HepG2 (cell line): ENCODE data around the gene CPNE4.

ENCODE experiments used
- ETV6 ChIP-seq: sonication (generic); formaldehyde crosslinking; conservative IDR thresholded peaks from 2 replicates; pipeline ENCODE4 v1.4.0; 2020; ENCODE audit warnings: missing genetic modification reagents
- POLR2A ChIP-seq, 2 experiments: IDR thresholded peaks; 2 replicates each; pipeline ENCODE4 v1.6.1; 2011; ENCODE audit warnings: low read depth in 2 of 2, low read length in 2 of 2, mild to moderate bottlenecking in 1 of 2, moderate library complexity in 1 of 2; ENCODE audit not compliant: insufficient read depth in 1 of 2
- ZNF326 ChIP-seq: sonication (generic); formaldehyde crosslinking; IDR thresholded peaks from 2 replicates; pipeline ENCODE4 v1.4.0; 2020; ENCODE audit warnings: missing genetic modification reagents, borderline replicate concordance
- TF ChIP-seq, protein P1 (sequence below): sonication (generic); formaldehyde crosslinking; IDR thresholded peaks from 2 replicates; pipeline ENCODE4 v1.5.0; 2020; ENCODE audit warnings: mild to moderate bottlenecking, missing genetic modification reagents, moderate library complexity
- TF ChIP-seq, protein P2 (sequence below): IDR thresholded peaks from 2 replicates; pipeline ENCODE4 v1.6.1; 2016; ENCODE audit warnings: missing compliant biosample characterization, missing genetic modification reagents, borderline replicate concordance
- TF ChIP-seq, protein P3 (sequence below): IDR thresholded peaks from 2 replicates; pipeline ENCODE4 v1.6.1; 2016; ENCODE audit warnings: low read depth, missing genetic modification reagents, missing compliant biosample characterization

DNA sequence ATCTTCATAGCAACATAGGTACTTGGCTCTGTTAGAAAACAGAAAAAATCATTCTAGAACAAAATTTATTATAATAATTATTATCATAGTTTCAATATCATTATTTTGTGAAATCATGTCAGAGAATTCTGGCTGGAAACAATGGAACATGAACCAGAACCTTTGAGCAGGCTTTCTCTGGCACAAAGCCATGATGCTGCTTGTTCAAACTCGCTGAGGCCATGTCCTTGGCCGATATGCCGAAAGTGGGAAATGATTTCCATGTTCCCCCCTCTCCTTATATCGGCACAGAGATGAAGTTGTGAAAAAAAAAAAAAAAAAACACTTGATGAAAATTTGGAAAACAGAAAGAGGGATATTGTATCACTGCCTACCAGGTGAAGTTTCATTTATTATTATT is 483.1 kb downstream of the CPNE4 start:
- no peak for TF ChIP-seq POLR2A (IDR thresholded peaks at IDR 0.05; ENCODE audit: insufficient read depth in 1 of 2, low read depth in 2 of 2, low read length in 2 of 2)
- TF ChIP-seq ETV6 (CRISPR knock-in tag): no peak
- TF ChIP-seq, protein P1, sequence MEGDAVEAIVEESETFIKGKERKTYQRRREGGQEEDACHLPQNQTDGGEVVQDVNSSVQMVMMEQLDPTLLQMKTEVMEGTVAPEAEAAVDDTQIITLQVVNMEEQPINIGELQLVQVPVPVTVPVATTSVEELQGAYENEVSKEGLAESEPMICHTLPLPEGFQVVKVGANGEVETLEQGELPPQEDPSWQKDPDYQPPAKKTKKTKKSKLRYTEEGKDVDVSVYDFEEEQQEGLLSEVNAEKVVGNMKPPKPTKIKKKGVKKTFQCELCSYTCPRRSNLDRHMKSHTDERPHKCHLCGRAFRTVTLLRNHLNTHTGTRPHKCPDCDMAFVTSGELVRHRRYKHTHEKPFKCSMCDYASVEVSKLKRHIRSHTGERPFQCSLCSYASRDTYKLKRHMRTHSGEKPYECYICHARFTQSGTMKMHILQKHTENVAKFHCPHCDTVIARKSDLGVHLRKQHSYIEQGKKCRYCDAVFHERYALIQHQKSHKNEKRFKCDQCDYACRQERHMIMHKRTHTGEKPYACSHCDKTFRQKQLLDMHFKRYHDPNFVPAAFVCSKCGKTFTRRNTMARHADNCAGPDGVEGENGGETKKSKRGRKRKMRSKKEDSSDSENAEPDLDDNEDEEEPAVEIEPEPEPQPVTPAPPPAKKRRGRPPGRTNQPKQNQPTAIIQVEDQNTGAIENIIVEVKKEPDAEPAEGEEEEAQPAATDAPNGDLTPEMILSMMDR (CRISPR knock-in tag): no peak
- TF ChIP-seq, protein P2, sequence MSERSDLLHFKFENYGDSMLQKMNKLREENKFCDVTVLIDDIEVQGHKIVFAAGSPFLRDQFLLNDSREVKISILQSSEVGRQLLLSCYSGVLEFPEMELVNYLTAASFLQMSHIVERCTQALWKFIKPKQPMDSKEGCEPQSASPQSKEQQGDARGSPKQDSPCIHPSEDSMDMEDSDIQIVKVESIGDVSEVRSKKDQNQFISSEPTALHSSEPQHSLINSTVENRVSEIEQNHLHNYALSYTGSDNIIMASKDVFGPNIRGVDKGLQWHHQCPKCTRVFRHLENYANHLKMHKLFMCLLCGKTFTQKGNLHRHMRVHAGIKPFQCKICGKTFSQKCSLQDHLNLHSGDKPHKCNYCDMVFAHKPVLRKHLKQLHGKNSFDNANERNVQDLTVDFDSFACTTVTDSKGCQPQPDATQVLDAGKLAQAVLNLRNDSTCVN (CRISPR knock-in tag): no peak
- TF ChIP-seq, protein P3, sequence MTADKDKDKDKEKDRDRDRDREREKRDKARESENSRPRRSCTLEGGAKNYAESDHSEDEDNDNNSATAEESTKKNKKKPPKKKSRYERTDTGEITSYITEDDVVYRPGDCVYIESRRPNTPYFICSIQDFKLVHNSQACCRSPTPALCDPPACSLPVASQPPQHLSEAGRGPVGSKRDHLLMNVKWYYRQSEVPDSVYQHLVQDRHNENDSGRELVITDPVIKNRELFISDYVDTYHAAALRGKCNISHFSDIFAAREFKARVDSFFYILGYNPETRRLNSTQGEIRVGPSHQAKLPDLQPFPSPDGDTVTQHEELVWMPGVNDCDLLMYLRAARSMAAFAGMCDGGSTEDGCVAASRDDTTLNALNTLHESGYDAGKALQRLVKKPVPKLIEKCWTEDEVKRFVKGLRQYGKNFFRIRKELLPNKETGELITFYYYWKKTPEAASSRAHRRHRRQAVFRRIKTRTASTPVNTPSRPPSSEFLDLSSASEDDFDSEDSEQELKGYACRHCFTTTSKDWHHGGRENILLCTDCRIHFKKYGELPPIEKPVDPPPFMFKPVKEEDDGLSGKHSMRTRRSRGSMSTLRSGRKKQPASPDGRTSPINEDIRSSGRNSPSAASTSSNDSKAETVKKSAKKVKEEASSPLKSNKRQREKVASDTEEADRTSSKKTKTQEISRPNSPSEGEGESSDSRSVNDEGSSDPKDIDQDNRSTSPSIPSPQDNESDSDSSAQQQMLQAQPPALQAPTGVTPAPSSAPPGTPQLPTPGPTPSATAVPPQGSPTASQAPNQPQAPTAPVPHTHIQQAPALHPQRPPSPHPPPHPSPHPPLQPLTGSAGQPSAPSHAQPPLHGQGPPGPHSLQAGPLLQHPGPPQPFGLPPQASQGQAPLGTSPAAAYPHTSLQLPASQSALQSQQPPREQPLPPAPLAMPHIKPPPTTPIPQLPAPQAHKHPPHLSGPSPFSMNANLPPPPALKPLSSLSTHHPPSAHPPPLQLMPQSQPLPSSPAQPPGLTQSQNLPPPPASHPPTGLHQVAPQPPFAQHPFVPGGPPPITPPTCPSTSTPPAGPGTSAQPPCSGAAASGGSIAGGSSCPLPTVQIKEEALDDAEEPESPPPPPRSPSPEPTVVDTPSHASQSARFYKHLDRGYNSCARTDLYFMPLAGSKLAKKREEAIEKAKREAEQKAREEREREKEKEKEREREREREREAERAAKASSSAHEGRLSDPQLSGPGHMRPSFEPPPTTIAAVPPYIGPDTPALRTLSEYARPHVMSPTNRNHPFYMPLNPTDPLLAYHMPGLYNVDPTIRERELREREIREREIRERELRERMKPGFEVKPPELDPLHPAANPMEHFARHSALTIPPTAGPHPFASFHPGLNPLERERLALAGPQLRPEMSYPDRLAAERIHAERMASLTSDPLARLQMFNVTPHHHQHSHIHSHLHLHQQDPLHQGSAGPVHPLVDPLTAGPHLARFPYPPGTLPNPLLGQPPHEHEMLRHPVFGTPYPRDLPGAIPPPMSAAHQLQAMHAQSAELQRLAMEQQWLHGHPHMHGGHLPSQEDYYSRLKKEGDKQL (CRISPR knock-in tag): no peak
- no peak for TF ChIP-seq ZNF326
